Calu3 (cell line): ENCODE measurements around the gene CD22. TPM values are rescaled to one million over a fixed set of nuclear protein-coding genes. Genes with fewer than 3 reads are reported as not detected.

Experiments
- BruUV-seq: library from RNA; stranded (reverse); fragments of 400-500 nt; replicated peaks from 2 replicates; lab custom pipeline; 2021; lab: Mats Ljungman, UMichigan
- CTCF ChIA-PET: fragments of 300-600 bp; sonication (Branson Sonifier 250); formaldehyde crosslinking; loops from one replicate; lab custom pipeline; 2022; ENCODE audit warnings: antibody characterized with exemption; lab: Charles Lee
- DNase-seq: peaks from one replicate; pipeline ENCODE4 v3.0.0; 2022
- H3K27ac Mint-ChIP-seq: one replicate; pipeline ENCODE4 v1.8.0; 2022; ENCODE audit warnings: mixed read lengths; ENCODE audit not compliant: unreplicated experiment
- H3K27me3 Mint-ChIP-seq: one replicate; pipeline ENCODE4 v1.8.0; 2022; ENCODE audit warnings: mixed read lengths; ENCODE audit not compliant: unreplicated experiment
- H3K36me3 Mint-ChIP-seq: one replicate; pipeline ENCODE4 v1.8.0; 2022; ENCODE audit warnings: mild to moderate bottlenecking, moderate library complexity, mixed read lengths; ENCODE audit not compliant: insufficient read depth, unreplicated experiment
- H3K4me1 Mint-ChIP-seq: one replicate; pipeline ENCODE4 v1.8.0; 2022; ENCODE audit warnings: mild to moderate bottlenecking, low read depth, mixed read lengths; ENCODE audit not compliant: unreplicated experiment
- H3K4me3 Mint-ChIP-seq: one replicate; pipeline ENCODE4 v1.8.0; 2022; ENCODE audit warnings: mild to moderate bottlenecking, low read depth, moderate library complexity, mixed read lengths; ENCODE audit not compliant: unreplicated experiment
- H3K9me3 Mint-ChIP-seq: one replicate; pipeline ENCODE4 v1.8.0; 2022; ENCODE audit warnings: low read depth, mixed read lengths; ENCODE audit not compliant: unreplicated experiment
- intact Hi-C: fragments of 100-400 bp; cut with micrococcal nuclease; formaldehyde crosslinking; loops from one replicate; pipeline ENCODE4 v1.10.0; 2022; ENCODE audit not compliant: unreplicated experiment
- total RNA-seq: library from RNA; stranded (reverse); gene quantifications from 2 replicates; pipeline ENCODE4 v1.2.3, GENCODE V29; 2022
- TF ChIP-seq, protein P1 (sequence below): fragments of 200-600 bp; IDR thresholded peaks from one replicate; pipeline ENCODE4 v1.8.0; 2022; ENCODE audit warnings: antibody characterized with exemption; ENCODE audit not compliant: unreplicated experiment

The CD22 gene
- total RNA-seq, 1 experiment from 2014 or later, result 5.9 TPM

DNA sequence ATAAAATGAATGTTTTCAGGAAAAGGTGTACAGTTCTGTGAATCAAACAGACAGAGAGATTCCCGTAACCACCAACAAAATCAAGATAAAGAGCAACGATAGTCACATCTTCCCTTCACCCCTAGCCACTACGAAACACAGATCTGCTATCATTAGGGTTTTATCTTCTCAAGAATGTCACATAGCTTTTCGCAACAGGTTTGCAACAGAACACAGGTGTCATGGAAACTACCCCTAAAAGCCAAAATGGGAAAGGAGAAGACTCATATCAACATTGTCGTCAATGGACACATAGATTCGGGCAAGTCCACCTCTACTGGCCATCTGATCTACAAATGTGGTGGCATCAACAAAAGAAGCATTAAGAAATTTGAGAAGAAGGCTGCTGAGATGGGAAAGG is 52.9 kb downstream of the CD22 start:
- Mint-ChIP-seq H3K4me1 (no peaks in the 10 kb centered on the region), H3K27ac (no peak overlapping the region), H3K9me3 (peaks cover 9% of the 10 kb centered on the region), H3K27me3 (peaks cover 48% of the 10 kb centered on the region), H3K4me3 (no peak overlapping the region), H3K36me3 (no peaks in the 10 kb centered on the region)
- CTCF ChIA-PET, result interaction anchor here (0.7 kb wide), 1 partner anchor 385 kb away, joined by 4 read pairs; no protein-coding TSS in a partner anchor
- intact Hi-C loops, result no loop called here
- TF ChIP-seq, protein P1, sequence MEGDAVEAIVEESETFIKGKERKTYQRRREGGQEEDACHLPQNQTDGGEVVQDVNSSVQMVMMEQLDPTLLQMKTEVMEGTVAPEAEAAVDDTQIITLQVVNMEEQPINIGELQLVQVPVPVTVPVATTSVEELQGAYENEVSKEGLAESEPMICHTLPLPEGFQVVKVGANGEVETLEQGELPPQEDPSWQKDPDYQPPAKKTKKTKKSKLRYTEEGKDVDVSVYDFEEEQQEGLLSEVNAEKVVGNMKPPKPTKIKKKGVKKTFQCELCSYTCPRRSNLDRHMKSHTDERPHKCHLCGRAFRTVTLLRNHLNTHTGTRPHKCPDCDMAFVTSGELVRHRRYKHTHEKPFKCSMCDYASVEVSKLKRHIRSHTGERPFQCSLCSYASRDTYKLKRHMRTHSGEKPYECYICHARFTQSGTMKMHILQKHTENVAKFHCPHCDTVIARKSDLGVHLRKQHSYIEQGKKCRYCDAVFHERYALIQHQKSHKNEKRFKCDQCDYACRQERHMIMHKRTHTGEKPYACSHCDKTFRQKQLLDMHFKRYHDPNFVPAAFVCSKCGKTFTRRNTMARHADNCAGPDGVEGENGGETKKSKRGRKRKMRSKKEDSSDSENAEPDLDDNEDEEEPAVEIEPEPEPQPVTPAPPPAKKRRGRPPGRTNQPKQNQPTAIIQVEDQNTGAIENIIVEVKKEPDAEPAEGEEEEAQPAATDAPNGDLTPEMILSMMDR, result no peak
- BruUV-seq, result no TSS peak
- no peak for DNase-seq

DNA sequence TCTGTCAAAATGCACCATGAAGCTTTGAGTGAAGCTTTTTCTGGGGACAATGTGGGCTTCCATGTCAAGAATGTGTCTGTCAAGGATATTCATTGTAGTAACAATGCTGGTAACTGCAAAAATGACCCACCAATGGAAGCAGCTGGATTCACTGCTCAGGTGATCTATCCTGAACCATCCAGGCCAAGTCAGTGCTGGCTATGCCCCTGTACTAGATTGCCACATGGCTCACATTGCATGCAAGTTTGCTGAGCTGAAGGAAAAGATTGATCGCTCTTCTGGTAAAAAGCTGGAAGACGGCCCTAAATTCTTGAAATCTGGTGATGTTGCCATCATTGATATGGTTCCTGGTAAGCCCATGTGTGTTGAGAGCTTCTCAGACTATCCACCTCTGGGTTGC is 54.5 kb downstream of the CD22 start:
- H3K27me3 Mint-ChIP-seq, result peaks cover 34% of the 10 kb centered on the region
- no peaks in the 10 kb centered on the region for H3K4me1 Mint-ChIP-seq
- intact Hi-C loops, result no loop called here
- no peak overlapping the region for H3K4me3 Mint-ChIP-seq
- TF ChIP-seq, protein P1, result no peak
- no TSS peak for BruUV-seq
- CTCF ChIA-PET, result no interaction called here
- H3K27ac Mint-ChIP-seq, result no peak overlapping the region
- H3K36me3 Mint-ChIP-seq, result no peaks in the 10 kb centered on the region
- H3K9me3 Mint-ChIP-seq, result peaks cover 9% of the 10 kb centered on the region
- DNase-seq, result no peak

- peaks cover under 1% of the 10 kb centered on the region for H3K27me3 Mint-ChIP-seq
- peaks cover 8% of the 10 kb centered on the region for H3K9me3 Mint-ChIP-seq
- no peak overlapping the region for H3K27ac Mint-ChIP-seq
- TF ChIP-seq, protein P1, result no peak
- CTCF ChIA-PET, result interaction anchor here (0.6 kb wide), 1 partner anchor 97 kb away, joined by 5 read pairs; no protein-coding TSS in a partner anchor
- BruUV-seq, result no TSS peak
- no peak for DNase-seq
- H3K36me3 Mint-ChIP-seq, result no peaks in the 10 kb centered on the region
- no peak overlapping the region for H3K4me3 Mint-ChIP-seq
- intact Hi-C loops, result no loop called here
- no peaks in the 10 kb centered on the region for H3K4me1 Mint-ChIP-seq
Measured at GRCh38 chr19:35388277-35389054, 59.5 kb downstream of the CD22 start.

DNA sequence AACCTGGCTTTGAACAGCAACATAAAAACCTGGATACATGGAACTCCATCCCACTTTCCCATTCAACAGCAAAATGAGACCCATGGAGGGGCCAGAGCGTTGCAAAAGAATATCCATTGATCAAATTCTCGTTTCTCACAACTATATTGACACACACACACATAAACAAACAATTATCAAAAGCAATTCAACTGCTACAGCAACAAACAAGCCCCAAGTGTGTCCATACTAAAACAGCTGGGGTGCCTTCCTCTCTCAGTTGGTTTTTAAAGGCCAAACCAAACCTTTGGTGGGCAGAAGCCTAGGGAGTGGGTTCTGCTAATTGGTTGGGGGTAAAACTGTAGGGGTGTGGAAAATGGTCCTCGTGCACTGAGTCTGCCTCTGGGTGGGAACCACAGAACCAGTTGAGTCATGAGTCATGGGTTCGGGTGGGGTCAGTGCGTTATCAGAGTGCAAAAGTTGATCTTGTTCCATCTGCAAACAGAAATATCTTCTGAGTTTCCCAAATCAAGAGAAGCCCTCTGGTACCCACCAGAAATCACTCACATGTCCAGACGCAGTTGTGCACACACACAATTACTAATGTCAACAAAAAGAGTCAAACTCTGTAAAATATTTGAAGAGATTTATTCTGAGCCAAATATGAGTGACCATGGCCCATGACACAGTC is 60.3 kb downstream of the CD22 start:
- no TSS peak for BruUV-seq
- Mint-ChIP-seq H3K27me3 (no peaks in the 10 kb centered on the region), H3K4me3 (no peak overlapping the region), H3K9me3 (peaks cover 8% of the 10 kb centered on the region), H3K4me1 (no peaks in the 10 kb centered on the region), H3K27ac (no peak overlapping the region), H3K36me3 (no peaks in the 10 kb centered on the region)
- TF ChIP-seq, protein P1, result no peak
- intact Hi-C loops, result no loop called here
- DNase-seq, result no peak
- CTCF ChIA-PET, result no interaction called here
